Caco-2 (cell line): ENCODE results near the gene ZNF622. TPM values are rescaled to one million over a fixed set of nuclear protein-coding genes. Genes with fewer than 3 reads are reported as not detected.

Experiments
- BruUV-seq: library from RNA; stranded (reverse); fragments of 400-500 nt; replicated peaks from 2 replicates; lab custom pipeline; 2021; lab: Mats Ljungman, UMichigan
- CTCF ChIA-PET: fragments of 300-600 bp; sonication (Branson Sonifier 250); formaldehyde crosslinking; loops from one replicate; lab custom pipeline; 2022; ENCODE audit warnings: antibody characterized with exemption; lab: Charles Lee
- POLR2A ChIA-PET: fragments of 300-600 bp; sonication (Branson Sonifier 250); formaldehyde crosslinking; loops from one replicate; lab custom pipeline; 2022; ENCODE audit warnings: antibody characterized with exemption; lab: Charles Lee
- DNase-seq, 2 experiments: peaks; one replicate each; pipeline versions ENCODE4 v3.0.0 to v3.0.0-alpha.2; 2020 to 2022
- H3K27me3 ChIP-seq: replicated peaks from 2 replicates; pipeline ENCODE4 v1.6.0; 2011; ENCODE audit warnings: low read length; ENCODE audit not compliant: control insufficient read depth, insufficient read depth
- H3K36me3 ChIP-seq: 2 replicates; pipeline ENCODE4 v1.5.1; 2011; ENCODE audit warnings: low read length; ENCODE audit not compliant: control insufficient read depth, insufficient read depth
- H3K4me1 ChIP-seq: fragments of 250-450 bp; sonication (Bioruptor Pico); 2 replicates; pipeline ENCODE4 v1.5.1; 2020; ENCODE audit warnings: mild to moderate bottlenecking
- H3K4me3 ChIP-seq: 2 replicates; pipeline ENCODE4 v1.5.1; 2011; ENCODE audit warnings: low read depth, mild to moderate bottlenecking, control low read depth, low read length
- H3K9me3 ChIP-seq: fragments of 250-450 bp; sonication (Bioruptor Pico); 2 replicates; pipeline ENCODE4 v1.5.1; 2020; ENCODE audit warnings: mild to moderate bottlenecking, moderate library complexity
- H3K27ac Mint-ChIP-seq: one replicate; pipeline ENCODE4 v1.8.0; 2022; ENCODE audit warnings: mixed read lengths; ENCODE audit not compliant: unreplicated experiment
- H3K27me3 Mint-ChIP-seq: one replicate; pipeline ENCODE4 v1.8.0; 2022; ENCODE audit warnings: mixed read lengths; ENCODE audit not compliant: insufficient read depth, unreplicated experiment
- H3K36me3 Mint-ChIP-seq: one replicate; pipeline ENCODE4 v1.8.0; 2022; ENCODE audit warnings: mild to moderate bottlenecking, mixed read lengths; ENCODE audit not compliant: insufficient read depth, unreplicated experiment
- H3K4me1 Mint-ChIP-seq: one replicate; pipeline ENCODE4 v1.8.0; 2022; ENCODE audit warnings: low read depth, mixed read lengths; ENCODE audit not compliant: unreplicated experiment
- H3K4me3 Mint-ChIP-seq: one replicate; pipeline ENCODE4 v1.8.0; 2022; ENCODE audit warnings: mild to moderate bottlenecking, moderate library complexity, mixed read lengths; ENCODE audit not compliant: unreplicated experiment
- H3K9me3 Mint-ChIP-seq: one replicate; pipeline ENCODE4 v1.8.0; 2022; ENCODE audit warnings: mixed read lengths; ENCODE audit not compliant: unreplicated experiment
- intact Hi-C: fragments of 100-400 bp; cut with micrococcal nuclease; formaldehyde crosslinking; loops from one replicate; pipeline ENCODE4 v1.10.0; 2022; ENCODE audit not compliant: unreplicated experiment
- total RNA-seq: library from RNA; stranded (reverse); gene quantifications from 2 replicates; pipeline ENCODE4 v1.2.3, GENCODE V29; 2022
- TF ChIP-seq, protein P1 (sequence below), 2 experiments: fragments of 200-600 bp in 1 of 2; IDR thresholded peaks; 1 replicate in 1 of 2; 2 replicates in 1 of 2; pipeline versions ENCODE4 v1.5.1 to v1.8.0; 2011 to 2022; ENCODE audit warnings: antibody characterized with exemption in 1 of 2, control low read depth in 1 of 2, inconsistent platforms in 1 of 2, low read depth in 1 of 2, low read length in 1 of 2, mild to moderate bottlenecking in 1 of 2, moderate library complexity in 1 of 2; ENCODE audit not compliant: insufficient read depth in 1 of 2, severe bottlenecking in 1 of 2, unreplicated experiment in 1 of 2

The ZNF622 gene
- total RNA-seq, 1 experiment from 2014 or later: 46.0 TPM

DNA sequence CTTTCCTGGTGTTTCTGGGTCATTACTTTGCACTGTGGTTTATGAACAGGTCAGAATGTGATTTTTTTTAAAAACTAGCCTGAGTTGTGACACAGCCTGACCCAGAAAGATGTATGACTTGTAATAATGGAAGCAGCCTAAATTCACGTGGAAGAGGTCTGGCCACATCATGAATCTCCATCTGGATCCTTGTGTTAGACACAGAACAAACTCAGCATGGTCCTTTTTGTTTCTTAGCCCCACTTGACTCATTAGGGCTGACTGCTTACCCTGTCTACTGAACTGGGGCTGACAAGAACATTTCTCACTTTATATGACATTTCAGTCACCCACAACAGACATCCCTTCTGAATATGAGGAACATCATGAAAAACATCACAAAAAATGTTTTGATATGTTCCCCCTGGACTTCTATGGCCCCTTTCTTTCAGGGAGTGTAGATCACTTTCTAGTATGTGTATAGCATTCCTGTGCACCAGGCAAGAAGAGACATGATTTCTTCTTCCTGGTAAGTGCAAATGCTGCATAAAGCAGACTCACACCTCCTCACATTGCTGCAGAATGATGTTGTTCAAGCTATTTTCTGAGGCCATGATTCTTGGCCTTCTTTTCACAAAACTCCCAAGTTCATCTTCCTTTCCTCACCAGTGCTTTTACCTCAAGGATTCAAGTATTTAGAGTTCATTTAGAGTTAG, 52.3 kb downstream of the ZNF622 start:
- no peaks in the 10 kb centered on the region for H3K9me3 Mint-ChIP-seq
- Histone ChIP-seq H3K4me3 (no peak overlapping the region), H3K9me3 (no peaks in the 10 kb centered on the region), H3K36me3 (no peaks in the 10 kb centered on the region), H3K4me1 (0 out of 2 replicates have a peak, but pooled peaks cover 4% of the 10 kb centered on the region), H3K27me3 (no peaks in the 10 kb centered on the region)
- no TSS peak for BruUV-seq
- TF ChIP-seq, protein P1, sequence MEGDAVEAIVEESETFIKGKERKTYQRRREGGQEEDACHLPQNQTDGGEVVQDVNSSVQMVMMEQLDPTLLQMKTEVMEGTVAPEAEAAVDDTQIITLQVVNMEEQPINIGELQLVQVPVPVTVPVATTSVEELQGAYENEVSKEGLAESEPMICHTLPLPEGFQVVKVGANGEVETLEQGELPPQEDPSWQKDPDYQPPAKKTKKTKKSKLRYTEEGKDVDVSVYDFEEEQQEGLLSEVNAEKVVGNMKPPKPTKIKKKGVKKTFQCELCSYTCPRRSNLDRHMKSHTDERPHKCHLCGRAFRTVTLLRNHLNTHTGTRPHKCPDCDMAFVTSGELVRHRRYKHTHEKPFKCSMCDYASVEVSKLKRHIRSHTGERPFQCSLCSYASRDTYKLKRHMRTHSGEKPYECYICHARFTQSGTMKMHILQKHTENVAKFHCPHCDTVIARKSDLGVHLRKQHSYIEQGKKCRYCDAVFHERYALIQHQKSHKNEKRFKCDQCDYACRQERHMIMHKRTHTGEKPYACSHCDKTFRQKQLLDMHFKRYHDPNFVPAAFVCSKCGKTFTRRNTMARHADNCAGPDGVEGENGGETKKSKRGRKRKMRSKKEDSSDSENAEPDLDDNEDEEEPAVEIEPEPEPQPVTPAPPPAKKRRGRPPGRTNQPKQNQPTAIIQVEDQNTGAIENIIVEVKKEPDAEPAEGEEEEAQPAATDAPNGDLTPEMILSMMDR (IDR thresholded peaks at IDR 0.05; ENCODE audit: insufficient read depth in 1 of 2, low read depth in 1 of 2, low read length in 1 of 2, severe bottlenecking in 1 of 2, unreplicated experiment in 1 of 2): no peak
- no peak for DNase-seq
- no peaks in the 10 kb centered on the region for H3K36me3 Mint-ChIP-seq
- peaks cover 2% of the 10 kb centered on the region for H3K27me3 Mint-ChIP-seq
- ChIA-PET POLR2A (no interaction called here), CTCF (no interaction called here)
- no peak overlapping the region for H3K4me3 Mint-ChIP-seq
- intact Hi-C loops: no loop called here
- H3K4me1 Mint-ChIP-seq: no peaks in the 10 kb centered on the region
- no peak overlapping the region for H3K27ac Mint-ChIP-seq

DNA sequence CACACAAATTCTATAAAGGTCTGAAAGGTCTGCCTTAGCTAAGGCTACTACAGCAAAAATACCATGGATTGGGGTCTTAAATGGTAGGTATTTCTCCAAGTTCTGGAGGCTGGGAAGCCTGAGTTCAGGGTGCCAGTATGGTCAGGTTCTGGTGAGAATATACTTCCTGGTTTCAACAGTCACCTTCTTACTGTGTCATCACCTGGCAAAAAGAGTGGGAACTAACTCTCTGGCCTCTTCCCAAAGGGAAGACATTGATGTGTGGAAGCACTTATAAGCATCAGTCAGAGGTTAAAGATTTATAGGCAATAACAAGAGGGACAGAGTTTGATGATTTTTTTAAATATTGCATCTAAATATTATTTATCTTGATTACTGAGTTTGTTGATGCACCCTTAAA, 53.0 kb downstream of the ZNF622 start:
- H3K27me3 Mint-ChIP-seq: peaks cover 2% of the 10 kb centered on the region
- H3K9me3 ChIP-seq: no peaks in the 10 kb centered on the region
- TF ChIP-seq, protein P1 (IDR thresholded peaks at IDR 0.05; ENCODE audit: insufficient read depth in 1 of 2, low read depth in 1 of 2, low read length in 1 of 2, severe bottlenecking in 1 of 2, unreplicated experiment in 1 of 2): no peak
- intact Hi-C loops: no loop called here
- no peak overlapping the region for H3K4me3 Mint-ChIP-seq
- ChIA-PET CTCF (no interaction called here), POLR2A (no interaction called here)
- DNase-seq: no peak
- H3K4me3 ChIP-seq: no peak overlapping the region
- H3K36me3 ChIP-seq: no peaks in the 10 kb centered on the region
- no peaks in the 10 kb centered on the region for H3K36me3 Mint-ChIP-seq
- BruUV-seq: no TSS peak
- H3K4me1 ChIP-seq: no peaks in the 10 kb centered on the region
- H3K9me3 Mint-ChIP-seq: no peaks in the 10 kb centered on the region
- no peaks in the 10 kb centered on the region for H3K4me1 Mint-ChIP-seq
- H3K27ac Mint-ChIP-seq: no peak overlapping the region
- H3K27me3 ChIP-seq: no peaks in the 10 kb centered on the region

DNA sequence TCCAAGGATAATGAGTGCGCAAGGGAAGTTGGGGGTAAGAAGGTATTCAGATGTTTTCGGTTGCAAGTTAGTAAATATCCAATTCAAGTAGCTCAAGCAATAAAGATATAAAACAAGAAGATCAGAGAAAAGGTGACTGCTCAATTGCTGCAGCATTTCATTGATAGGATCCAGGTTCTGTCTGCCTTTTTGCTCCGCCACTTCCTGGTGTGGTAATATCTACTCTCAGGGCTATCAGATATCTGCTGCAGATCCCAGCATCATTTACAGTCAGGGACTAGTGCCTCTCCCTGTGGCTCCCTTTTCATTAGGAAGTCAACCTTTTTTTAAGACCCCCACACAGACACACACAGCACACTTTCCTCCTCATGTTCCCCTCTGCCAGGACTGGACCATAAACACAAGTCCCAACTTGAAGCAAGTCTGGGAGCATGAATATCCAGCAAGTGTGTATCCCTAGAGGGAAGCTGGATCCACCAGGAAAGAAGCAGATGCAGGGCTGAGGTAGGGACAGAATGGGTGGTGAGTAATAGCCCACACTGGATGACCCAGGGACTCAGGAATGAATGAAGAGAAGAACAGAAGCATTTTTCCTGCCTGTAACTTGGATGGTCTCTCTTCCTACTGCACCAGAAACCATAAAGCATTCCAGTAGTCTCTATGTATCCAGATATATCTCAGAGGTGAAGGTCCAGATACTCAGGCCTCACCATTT, 53.7 kb downstream of the ZNF622 start:
- no peaks in the 10 kb centered on the region for H3K36me3 Mint-ChIP-seq
- Histone ChIP-seq H3K4me3 (no peak overlapping the region), H3K9me3 (no peaks in the 10 kb centered on the region), H3K27me3 (no peaks in the 10 kb centered on the region), H3K36me3 (no peaks in the 10 kb centered on the region), H3K4me1 (no peaks in the 10 kb centered on the region)
- H3K4me1 Mint-ChIP-seq: no peaks in the 10 kb centered on the region
- no peak overlapping the region for H3K4me3 Mint-ChIP-seq
- H3K27me3 Mint-ChIP-seq: peaks cover 2% of the 10 kb centered on the region
- no peak for DNase-seq
- TF ChIP-seq, protein P1 (IDR thresholded peaks at IDR 0.05; ENCODE audit: insufficient read depth in 1 of 2, low read depth in 1 of 2, low read length in 1 of 2, severe bottlenecking in 1 of 2, unreplicated experiment in 1 of 2): no peak
- no peak overlapping the region for H3K27ac Mint-ChIP-seq
- no peaks in the 10 kb centered on the region for H3K9me3 Mint-ChIP-seq
- BruUV-seq: no TSS peak
- CTCF ChIA-PET: no interaction called here
- intact Hi-C loops: no loop called here
- POLR2A ChIA-PET: no interaction called here
